ENCODE data around the gene WDR86. TPM values are rescaled to one million over a fixed set of nuclear protein-coding genes. Genes with fewer than 3 reads are reported as not detected.

Gene WDR86
- polyA plus RNA-seq, 2 of the 4 experiments (the other 2 are of a cell fraction): 0.17 to 0.19 TPM

- ChIA-PET POLR2A (no interaction called here), CTCF (interaction anchor here (0.9 to 2.2 kb wide), 2 partner anchors 9 to 31 kb away, joined by 4 to 10 read pairs; no protein-coding TSS in a partner anchor)
- peak overlapping the region; percentile 23; the same call in 1 of the 3 replicates for H3K4me2 ChIP-seq
- no peak overlapping the region for H3K4me3 ChIP-seq
- ATAC-seq (peak; percentile 31 to 46; a peak in 3 of 6 replicates), DNase-seq (ENCODE audit: low read depth in 1 of 2, low spot score in 1 of 2) (no peak), FAIRE-seq (no peak)
- peaks cover 18% of the 10 kb centered on the region for H3K4me1 ChIP-seq
- TF ChIP-seq ESRRA (IDR thresholded peaks at IDR 0.05; ENCODE audit: borderline replicate concordance, low read length): no peak
- no peak for TF ChIP-seq REST (IDR thresholded peaks at IDR 0.05)
- TF ChIP-seq NPAS2 (CRISPR knock-in tag; IDR thresholded peaks at IDR 0.05; ENCODE audit: borderline replicate concordance): no peak
- TF ChIP-seq CBX8 (IDR thresholded peaks at IDR 0.05): no peak
- no peak for TF ChIP-seq MAX (IDR thresholded peaks at IDR 0.05)
- no peak for TF ChIP-seq E2F6 (IDR thresholded peaks at IDR 0.05; ENCODE audit: borderline replicate concordance, low read depth)
- TF ChIP-seq PHF8 (IDR thresholded peaks at IDR 0.05; ENCODE audit: borderline replicate concordance, low read depth): no peak
- TF ChIP-seq USF2 (IDR thresholded peaks at IDR 0.05): no peak
- TF ChIP-seq MAZ (IDR thresholded peaks at IDR 0.05; ENCODE audit: borderline replicate concordance, low read depth, low read length): no peak
- TF ChIP-seq GATA3 (IDR thresholded peaks at IDR 0.05; ENCODE audit: borderline replicate concordance): no peak
- TF ChIP-seq JUNB (IDR thresholded peaks at IDR 0.05): no peak
- TF ChIP-seq RFX5 (IDR thresholded peaks at IDR 0.05): no peak
- no peak for TF ChIP-seq HOXA7 (CRISPR knock-in tag; IDR thresholded peaks at IDR 0.05)
- H3K9me3 ChIP-seq: peaks cover 30% of the 10 kb centered on the region
- peak overlapping the region; percentile 36 to 57; a peak in 4 of 6 replicates for H3K27ac ChIP-seq
- WGBS (ENCODE audit: missing lambda C conversion rate): 57% methylated on average over 11 of the region's 11 CpGs
These were observed 7.1 kb upstream of the WDR86 start for GRCh38 chr7:151416941-151417315.

- CTCF ChIA-PET: interaction anchor here (0.7 to 2.2 kb wide), 4 partner anchors 9 to 68 kb away, joined by 3 to 10 read pairs (median 4); no protein-coding TSS in a partner anchor
- Histone ChIP-seq H3K4me3 (no peak overlapping the region), H3K4me1 (peaks cover 21% of the 10 kb centered on the region), H3K27ac (peak overlapping the region; percentile 36 to 57; a peak in 4 of 6 replicates), H3K4me2 (peak overlapping the region; percentile 23; the same call in 2 of the 3 replicates), H3K9me3 (peaks cover 24% of the 10 kb centered on the region; the same call in 2 of the 3 replicates)
- 75% methylated on average over 10 of the region's 10 CpGs for WGBS (ENCODE audit: missing lambda C conversion rate)
- POLR2A ChIA-PET: no interaction called here
- ATAC-seq (no peak; a peak in 1 of 6 replicates), FAIRE-seq (no peak), DNase-seq (ENCODE audit: low read depth in 1 of 2, low spot score in 1 of 2) (no peak)
- TF ChIP-seq HEYL (CRISPR knock-in tag; IDR thresholded peaks at IDR 0.05) (no peak), HDAC2 (IDR thresholded peaks at IDR 0.05) (no peak), ESRRA (IDR thresholded peaks at IDR 0.05; ENCODE audit: borderline replicate concordance, low read length) (no peak), CEBPB (IDR thresholded peaks at IDR 0.05) (no peak), RCOR1 (IDR thresholded peaks at IDR 0.05; ENCODE audit: low read depth, low read length) (no peak), JUN (IDR thresholded peaks at IDR 0.05) (no peak), NR3C1 (IDR thresholded peaks at IDR 0.05) (no peak), SREBF2 (IDR thresholded peaks at IDR 0.05) (no peak), EHF (CRISPR knock-in tag; IDR thresholded peaks at IDR 0.05) (no peak), JUNB (IDR thresholded peaks at IDR 0.05) (no peak), PHF8 (IDR thresholded peaks at IDR 0.05; ENCODE audit: borderline replicate concordance, low read depth) (no peak), ZNF302 (CRISPR knock-in tag; IDR thresholded peaks at IDR 0.05) (no peak), REST (IDR thresholded peaks at IDR 0.05) (no peak), RNF2 (IDR thresholded peaks at IDR 0.05; ENCODE audit: borderline replicate concordance, low read depth) (no peak), HES2 (IDR thresholded peaks at IDR 0.05) (no peak)
These were observed 6.5 kb upstream of the WDR86 start for GRCh38 chr7:151416112-151416940.

Measured in A549 (cell line).